GM12878 (cell line): ENCODE results near the gene LCP1. TPM values are rescaled to one million over a fixed set of nuclear protein-coding genes. Genes with fewer than 3 reads are reported as not detected.
A peak's percentile ranks its signal among the peaks of the same experiment; 100 is the strongest.

Experiments used
- ATAC-seq: fragments of 200-7000 bp; cut with Tn5 transposase; 3 replicates; pipeline ENCODE4 v1.9.1; 2020; ENCODE audit warnings: mild to moderate bottlenecking, moderate library complexity
- BruUV-seq: library from RNA; stranded (reverse); fragments of 400-500 nt; replicated peaks from 2 replicates; lab custom pipeline; 2021; lab: Mats Ljungman, UMichigan
- CTCF ChIA-PET: fragments of 300-600 bp; sonication (Branson Sonifier 250); formaldehyde crosslinking; extraction: SDS; loops from one replicate; lab custom pipeline; 2021; ENCODE audit warnings: inconsistent platforms; lab: Yijun Ruan, JAX
- POLR2A ChIA-PET: fragments of 350-600 bp; formaldehyde crosslinking; extraction: SDS; loops from one replicate; lab custom pipeline; 2021; ENCODE audit warnings: inconsistent platforms; lab: Charles Lee
- RAD21 ChIA-PET: fragments of 300-600 bp; sonication (Branson Sonifier 250); formaldehyde crosslinking; loops from one replicate; lab custom pipeline; 2023; ENCODE audit warnings: antibody characterized with exemption; ENCODE audit not compliant: unreplicated experiment; lab: Charles Lee
- SMC1A ChIA-PET: fragments of 300-600 bp; sonication (Branson Sonifier 250); formaldehyde crosslinking; loops from one replicate; lab custom pipeline; 2023; ENCODE audit not compliant: unreplicated experiment, uncharacterized antibody; lab: Charles Lee
- DNase-seq: peaks from one replicate; pipeline ENCODE4 v3.0.0-alpha.2; 2011; ENCODE audit warnings: low read depth, low spot score
- FAIRE-seq: peaks from 3 replicates; lab custom pipeline; 2011; peaks lifted over from hg19 to GRCh38; lab: Jason Lieb, UNC
- H2AFZ ChIP-seq: 2 replicates; pipeline ENCODE4 v1.6.0; 2011; ENCODE audit warnings: low read depth, low read length, control low read depth; ENCODE audit not compliant: control insufficient read depth
- H3K27ac ChIP-seq: 2 replicates; pipeline ENCODE4 v1.5.1; 2011; ENCODE audit warnings: control low read depth; ENCODE audit not compliant: control insufficient read depth, insufficient read depth
- H3K27me3 ChIP-seq, 2 experiments: replicated peaks in 1 of 2; 2 replicates each; pipeline versions ENCODE4 v1.6.0 to v1.6.1; 2011; ENCODE audit warnings: low read length in 1 of 2; ENCODE audit not compliant: control insufficient read depth in 2 of 2, insufficient read depth in 2 of 2
- H3K36me3 ChIP-seq, 2 experiments: 2 replicates each; pipeline ENCODE4 v1.5.1; 2011; ENCODE audit warnings: low read length in 1 of 2; ENCODE audit not compliant: control insufficient read depth in 2 of 2, insufficient read depth in 2 of 2
- H3K4me1 ChIP-seq: 2 replicates; pipeline ENCODE4 v1.6.1; 2011; ENCODE audit warnings: mild to moderate bottlenecking, low read length, moderate library complexity, mixed read lengths; ENCODE audit not compliant: control insufficient read depth, insufficient read depth
- H3K4me2 ChIP-seq: 2 replicates; pipeline ENCODE4 v1.6.0; 2011; ENCODE audit warnings: control low read depth; ENCODE audit not compliant: control insufficient read depth, insufficient read depth
- H3K4me3 ChIP-seq: fragments of 200-600 bp; sonication (generic); 2 replicates; pipeline ENCODE4 v1.5.1; 2016
- H3K79me2 ChIP-seq: 2 replicates; pipeline ENCODE4 v1.6.0; 2011; ENCODE audit warnings: low read length; ENCODE audit not compliant: control insufficient read depth, insufficient read depth
- H3K9ac ChIP-seq: 2 replicates; pipeline ENCODE4 v1.8.0; 2011; ENCODE audit warnings: low read length, control low read depth, mixed read lengths; ENCODE audit not compliant: control insufficient read depth, insufficient read depth
- H3K9me3 ChIP-seq: replicated peaks from 3 replicates; pipeline ENCODE4 v1.5.1; 2011; ENCODE audit warnings: mild to moderate bottlenecking, low read length; ENCODE audit not compliant: control insufficient read depth, insufficient read depth
- H4K20me1 ChIP-seq: 2 replicates; pipeline ENCODE4 v1.6.0; 2011; ENCODE audit not compliant: control insufficient read depth, insufficient read depth
- ASH2L ChIP-seq: fragments of 300-600, 200-600 bp; sonication (generic); IDR thresholded peaks from 2 replicates; pipeline ENCODE4 v1.6.1; 2017; ENCODE audit warnings: low read depth, mild to moderate bottlenecking, borderline replicate concordance
- BCLAF1 ChIP-seq: fragments of 450-650 bp; IDR thresholded peaks from 2 replicates; pipeline ENCODE4 v1.6.1; 2017; ENCODE audit warnings: antibody characterized with exemption, mild to moderate bottlenecking, moderate library complexity
- ETV6 ChIP-seq, 2 experiments: fragments of 450-650 bp in 1 of 2; IDR thresholded peaks in 1 of 2; conservative IDR thresholded peaks in 1 of 2; 2 replicates each; pipeline ENCODE4 v1.6.1; 2014; ENCODE audit warnings: antibody characterized with exemption in 1 of 2, borderline replicate concordance in 1 of 2, low read depth in 1 of 2, mild to moderate bottlenecking in 1 of 2, moderate library complexity in 1 of 2
- HCFC1 ChIP-seq: fragments of 150-350 bp; IDR thresholded peaks from 2 replicates; pipeline ENCODE4 v1.6.1; 2014; ENCODE audit warnings: low read length
- IKZF1 ChIP-seq: fragments of 450-650 bp; conservative IDR thresholded peaks from 2 replicates; pipeline ENCODE4 v1.6.1; 2017; ENCODE audit warnings: antibody characterized with exemption, mild to moderate bottlenecking
- IKZF2 ChIP-seq, 2 experiments: fragments of 450-650 bp; IDR thresholded peaks; 2 replicates each; pipeline ENCODE4 v1.6.1; 2017; ENCODE audit warnings: mild to moderate bottlenecking in 2 of 2, moderate library complexity in 2 of 2
- IRF4 ChIP-seq: IDR thresholded peaks from 2 replicates; pipeline ENCODE4 v1.6.1; 2011; ENCODE audit warnings: low read depth, low read length
- JUNB ChIP-seq: IDR thresholded peaks from 2 replicates; pipeline ENCODE4 v1.6.1; 2016; ENCODE audit warnings: antibody characterized with exemption, mild to moderate bottlenecking
- JUND ChIP-seq: IDR thresholded peaks from 2 replicates; pipeline ENCODE4 v1.6.1; 2012; ENCODE audit warnings: low read depth, mild to moderate bottlenecking, low read length, improper control_type of control experiment, moderate library complexity
- LARP7 ChIP-seq: fragments of 450-650 bp; IDR thresholded peaks from 2 replicates; pipeline ENCODE4 v1.6.1; 2017; ENCODE audit warnings: mild to moderate bottlenecking
- MLLT1 ChIP-seq: fragments of 450-650 bp; IDR thresholded peaks from 2 replicates; pipeline ENCODE4 v1.6.1; 2016; ENCODE audit warnings: mild to moderate bottlenecking
- NR2C1 ChIP-seq: fragments of 450-650 bp; IDR thresholded peaks from 2 replicates; pipeline ENCODE4 v1.6.1; 2017; ENCODE audit warnings: antibody characterized with exemption, mild to moderate bottlenecking, moderate library complexity
- POLR2A ChIP-seq: IDR thresholded peaks from 2 replicates; pipeline ENCODE4 v1.6.1; 2011; ENCODE audit warnings: low read depth, mild to moderate bottlenecking, low read length
- RELA ChIP-seq: fragments of 450-650 bp; IDR thresholded peaks from 2 replicates; pipeline ENCODE4 v1.8.0; 2014; ENCODE audit warnings: borderline replicate concordance; ENCODE audit not compliant: partially characterized antibody
- SRF ChIP-seq, 2 experiments: IDR thresholded peaks; 2 replicates each; pipeline ENCODE4 v1.6.1; 2011; ENCODE audit warnings: low read depth in 2 of 2, low read length in 2 of 2, mild to moderate bottlenecking in 1 of 2, moderate library complexity in 1 of 2
- STAT3 ChIP-seq: IDR thresholded peaks from 2 replicates; pipeline ENCODE4 v1.6.1; 2011; ENCODE audit warnings: low read depth, low read length, improper control_type of control experiment
- TCF7 ChIP-seq: IDR thresholded peaks from 2 replicates; pipeline ENCODE4 v1.6.1; 2014; ENCODE audit warnings: antibody characterized with exemption, borderline replicate concordance
- YBX1 ChIP-seq: fragments of 450-650 bp; IDR thresholded peaks from 2 replicates; pipeline ENCODE4 v1.6.1; 2016; ENCODE audit warnings: antibody characterized with exemption
- ZBED1 ChIP-seq: IDR thresholded peaks from 2 replicates; pipeline ENCODE4 v1.6.1; 2016; ENCODE audit warnings: borderline replicate concordance
- ZNF274 ChIP-seq: IDR thresholded peaks from one replicate; pipeline ENCODE4 v1.8.0; 2011; ENCODE audit not compliant: insufficient read length, insufficient read depth
- WGBS: methylation state at CpG from one replicate; pipeline ENCODE4 v1.1.6; 2016; ENCODE audit warnings: low lambda C conversion rate; ENCODE audit not compliant: insufficient replicate concordance, insufficient coverage; ENCODE audit errors: missing lambda C conversion rate; 5-methylcytosine and 5-hydroxymethylcytosine counted together
- in situ Hi-C: fragments of 300-500 bp; cut with MboI; formaldehyde crosslinking; loops from 9 replicates; pipeline ENCODE4 v1.14.3; 2018; ENCODE audit warnings: mixed read lengths
- intact Hi-C: fragments of 100-400 bp; cut with micrococcal nuclease; formaldehyde crosslinking; loops from one replicate; pipeline ENCODE4 v1.14.2; 2022; ENCODE audit not compliant: unreplicated experiment
- polyA plus RNA-seq, 11 experiments: library from polyadenylated mRNA; depleted of rRNA in 4 of 11; unstranded in 6 of 11; stranded (reverse) in 5 of 11; fragments of >200 nt; fragmentation: Nextera tagmentation in 4 of 11; fragmentation: Illumina TruSeq in 1 of 11; extraction: Ambion mirVana in 4 of 11; extraction: Trizol in 1 of 11; gene quantifications; 1 replicate in 1 of 11; 2 replicates in 10 of 11; pipeline versions ENCODE4 v1.2.1 to v1.2.3, GENCODE V29; 2011 to 2016; ENCODE audit warnings: inconsistent platforms in 2 of 11, missing spikeins in 2 of 11, low read depth in 1 of 11
- total RNA-seq, 4 experiments: library from RNA; depleted of rRNA in 3 of 4; stranded (reverse); fragments of >200 nt in 3 of 4; fragmentation: Illumina TruSeq in 1 of 4; extraction: Trizol in 1 of 4; gene quantifications; 2 replicates each; pipeline versions ENCODE4 v1.2.1 to v1.2.3, GENCODE V29; 2013 to 2021

The LCP1 gene
- total and polyA plus RNA-seq, 10 of the 15 experiments (the other 5 are each of a cell fraction or from before 2014, with no cell fraction given): 775 to 2,201 (median 1,556) TPM

- TF ChIP-seq ASH2L: no peak
- TF ChIP-seq ZBED1: peak; percentile 60; the same call in 1 of the 2 replicates
- peak; percentile 15 to 66; a peak in 2 of 4 replicates for TF ChIP-seq SRF (IDR thresholded peaks at IDR 0.05; ENCODE audit: low read depth in 2 of 2, low read length in 2 of 2)
Observed at GRCh38 chr13:46176756-46177155, 5.2 kb downstream of the LCP1 start (continued).

GRCh38 chr13:46173656-46174055 lies 8.3 kb downstream of the LCP1 start:
- Histone ChIP-seq H2AFZ (no peak overlapping the region), H3K4me2 (peak overlapping the region; percentile 99), H3K27me3 (no peaks in the 10 kb centered on the region), H3K9ac (peak overlapping the region; percentile 55; the same call in 1 of the 2 replicates), H3K4me1 (peaks cover 43% of the 10 kb centered on the region), H3K79me2 (peaks cover 99% of the 10 kb centered on the region), H3K36me3 (peaks cover 10 to 31% of the 10 kb centered on the region in 2 experiments), H3K27ac (peak overlapping the region; percentile 71), H3K9me3 (no peaks in the 10 kb centered on the region), H3K4me3 (peak overlapping the region; percentile 72; the same call in 1 of the 2 replicates), H4K20me1 (peaks cover 25% of the 10 kb centered on the region)
- DNase-seq (no peak), FAIRE-seq (no peak), ATAC-seq (peak; percentile 50)
- POLR2A ChIA-PET: interaction anchor here (0.9 to 8.2 kb wide), 6 partner anchors 7 to 214 kb away, joined by 4 to 95 read pairs (median 4); partner anchors contain the start of genes LCP1 and RUBCNL
- RAD21 ChIA-PET: interaction anchor here (1.3 to 10.9 kb wide), 2 partner anchors 6 to 13 kb away, joined by 7 to 184 read pairs; no protein-coding TSS in a partner anchor
- SMC1A ChIA-PET: interaction anchor here (1.0 to 14.6 kb wide), 4 partner anchors 9 to 206 kb away, joined by 3 to 295 read pairs (median 6); no protein-coding TSS in a partner anchor
- intact Hi-C loops: loop anchor here (2.0 to 10.0 kb wide), 2 partner anchors 401 to 473 kb away; no protein-coding TSS in a partner anchor
- BruUV-seq: no TSS peak
- CTCF ChIA-PET: interaction anchor here (1.0 to 17.1 kb wide), 5 partner anchors 9 to 213 kb away, joined by 3 to 172 read pairs (median 4); partner anchors contain the start of genes LCP1 and RUBCNL
- in situ Hi-C loops: loop anchor here (10.0 kb wide), 2 partner anchors 381 to 469 kb away; partner anchors contain the start of genes CBY2 and LRCH1
- 0% methylated on average over 2 of the region's 2 CpGs for WGBS
- TF ChIP-seq ZBED1 (peak; percentile 71; the same call in 1 of the 2 replicates), STAT3 (no peak), IRF4 (0 out of 2 replicates have a peak, but pooled peaks have one; percentile 7), ZNF274 (no peak), MLLT1 (peak; percentile 55; the same call in 1 of the 2 replicates), TCF7 (no peak), BCLAF1 (no peak), IKZF1 (peak; percentile 67), ETV6 (conservative IDR thresholded peaks at IDR 0.05 in 1 of 2, IDR thresholded peaks at IDR 0.05 in 1 of 2; ENCODE audit: borderline replicate concordance in 1 of 2, low read depth in 1 of 2) (peak in 1 of 2 experiments; percentile 54; a peak in 1 of 4 replicates), POLR2A (no peak), LARP7 (peak; percentile 25; the same call in 1 of the 2 replicates), NR2C1 (no peak), JUND (no peak), IKZF2 (IDR thresholded peaks at IDR 0.05) (peak in 1 of 2 experiments; percentile 44; a peak in 1 of 4 replicates), YBX1 (no peak), RELA (peak; percentile 71), HCFC1 (no peak), JUNB (peak; percentile 24)
